Activated B cell treated with CpG ODN at 0.5 μM for 24 hours (primary cell): ENCODE results near the gene LIAS. TPM values are rescaled to one million over a fixed set of nuclear protein-coding genes. Genes with fewer than 3 reads are reported as not detected.

Experiments used
- ATAC-seq: fragments of 200-7000 bp; cut with Tn5 transposase; one replicate; pipeline ENCODE4 v1.10.0; 2021; ENCODE audit warnings: low read depth, mild to moderate bottlenecking, moderate library complexity
- CTCF ChIA-PET: fragments of 350-600 bp; sonication (Branson Sonifier 250); formaldehyde crosslinking; loops from one replicate; lab custom pipeline; 2021; ENCODE audit warnings: antibody characterized with exemption; lab: Charles Lee
- POLR2A ChIA-PET: fragments of 350-600 bp; sonication (Branson Sonifier 250); formaldehyde crosslinking; loops from one replicate; lab custom pipeline; 2021; ENCODE audit warnings: antibody characterized with exemption; lab: Charles Lee
- DNase-seq: peaks from one replicate; pipeline ENCODE4 v3.0.0; 2022
- H3K27ac Mint-ChIP-seq: one replicate; pipeline ENCODE4 v1.8.0; 2020; ENCODE audit warnings: mixed read lengths
- H3K27me3 Mint-ChIP-seq: one replicate; pipeline ENCODE4 v1.8.0; 2021; ENCODE audit warnings: mixed read lengths
- H3K36me3 Mint-ChIP-seq: one replicate; pipeline ENCODE4 v1.8.0; 2021; ENCODE audit warnings: low read depth, mixed read lengths
- H3K4me1 Mint-ChIP-seq: one replicate; pipeline ENCODE4 v1.8.0; 2021; ENCODE audit warnings: mixed read lengths
- H3K4me3 Mint-ChIP-seq: one replicate; pipeline ENCODE4 v1.8.0; 2020; ENCODE audit warnings: mild to moderate bottlenecking, mixed read lengths
- H3K9me3 Mint-ChIP-seq: one replicate; pipeline ENCODE4 v1.8.0; 2020; ENCODE audit warnings: mixed read lengths
- intact Hi-C: fragments of 100-400 bp; cut with micrococcal nuclease; formaldehyde crosslinking; loops from one replicate; pipeline ENCODE4 v1.15.1; 2024
- total RNA-seq: library from RNA; stranded (reverse); gene quantifications from 2 replicates; pipeline ENCODE4 v1.2.3, GENCODE V29; 2022
- TF ChIP-seq, protein P1 (sequence below): fragments of 200-600 bp; IDR thresholded peaks from one replicate; pipeline ENCODE4 v1.8.0; 2022; ENCODE audit warnings: antibody characterized with exemption, mild to moderate bottlenecking

The LIAS gene
- total RNA-seq, 1 donor from 2014 or later, result 20.5 TPM

DNA sequence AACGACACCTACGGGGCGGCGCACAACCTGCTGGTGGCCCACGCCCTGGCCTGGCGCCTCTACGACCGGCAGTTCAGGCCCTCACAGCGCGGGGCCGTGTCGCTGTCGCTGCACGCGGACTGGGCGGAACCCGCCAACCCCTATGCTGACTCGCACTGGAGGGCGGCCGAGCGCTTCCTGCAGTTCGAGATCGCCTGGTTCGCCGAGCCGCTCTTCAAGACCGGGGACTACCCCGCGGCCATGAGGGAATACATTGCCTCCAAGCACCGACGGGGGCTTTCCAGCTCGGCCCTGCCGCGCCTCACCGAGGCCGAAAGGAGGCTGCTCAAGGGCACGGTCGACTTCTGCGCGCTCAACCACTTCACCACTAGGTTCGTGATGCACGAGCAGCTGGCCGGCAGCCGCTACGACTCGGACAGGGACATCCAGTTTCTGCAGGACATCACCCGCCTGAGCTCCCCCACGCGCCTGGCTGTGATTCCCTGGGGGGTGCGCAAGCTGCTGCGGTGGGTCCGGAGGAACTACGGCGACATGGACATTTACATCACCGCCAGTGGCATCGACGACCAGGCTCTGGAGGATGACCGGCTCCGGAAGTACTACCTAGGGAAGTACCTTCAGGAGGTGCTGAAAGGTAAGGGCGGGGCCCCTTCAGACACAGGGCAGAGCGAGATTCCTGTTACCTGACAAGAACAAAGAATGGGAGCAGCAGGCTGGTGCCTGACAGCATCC is 11.8 kb upstream of the LIAS start:
- DNase-seq (peak; percentile 80), ATAC-seq (peak; percentile 94)
- no peaks in the 10 kb centered on the region for H3K9me3 Mint-ChIP-seq
- H3K4me3 Mint-ChIP-seq, result peak overlapping the region; percentile 83
- POLR2A ChIA-PET, result interaction anchor here (0.6 to 3.7 kb wide), 13 partner anchors 8 to 683 kb away, joined by 3 to 94 read pairs (median 5); partner anchors contain the start of genes LIAS, RFC1, RPL9 and SMIM14
- TF ChIP-seq, protein P1, sequence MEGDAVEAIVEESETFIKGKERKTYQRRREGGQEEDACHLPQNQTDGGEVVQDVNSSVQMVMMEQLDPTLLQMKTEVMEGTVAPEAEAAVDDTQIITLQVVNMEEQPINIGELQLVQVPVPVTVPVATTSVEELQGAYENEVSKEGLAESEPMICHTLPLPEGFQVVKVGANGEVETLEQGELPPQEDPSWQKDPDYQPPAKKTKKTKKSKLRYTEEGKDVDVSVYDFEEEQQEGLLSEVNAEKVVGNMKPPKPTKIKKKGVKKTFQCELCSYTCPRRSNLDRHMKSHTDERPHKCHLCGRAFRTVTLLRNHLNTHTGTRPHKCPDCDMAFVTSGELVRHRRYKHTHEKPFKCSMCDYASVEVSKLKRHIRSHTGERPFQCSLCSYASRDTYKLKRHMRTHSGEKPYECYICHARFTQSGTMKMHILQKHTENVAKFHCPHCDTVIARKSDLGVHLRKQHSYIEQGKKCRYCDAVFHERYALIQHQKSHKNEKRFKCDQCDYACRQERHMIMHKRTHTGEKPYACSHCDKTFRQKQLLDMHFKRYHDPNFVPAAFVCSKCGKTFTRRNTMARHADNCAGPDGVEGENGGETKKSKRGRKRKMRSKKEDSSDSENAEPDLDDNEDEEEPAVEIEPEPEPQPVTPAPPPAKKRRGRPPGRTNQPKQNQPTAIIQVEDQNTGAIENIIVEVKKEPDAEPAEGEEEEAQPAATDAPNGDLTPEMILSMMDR, result no peak
- peaks cover 23% of the 10 kb centered on the region for H3K36me3 Mint-ChIP-seq
- no peaks in the 10 kb centered on the region for H3K27me3 Mint-ChIP-seq
- H3K27ac Mint-ChIP-seq, result peak overlapping the region; percentile 90
- intact Hi-C loops, result loop anchor here (1.0 to 5.0 kb wide), 6 partner anchors 11 to 686 kb away; partner anchors contain the start of genes RFC1, RPL9 and WDR19
- CTCF ChIA-PET, result interaction anchor here (0.8 to 2.8 kb wide), 4 partner anchors 9 to 80 kb away, joined by 3 to 9 read pairs (median 4); partner anchors contain the start of genes LIAS and RPL9
- peaks cover 27% of the 10 kb centered on the region for H3K4me1 Mint-ChIP-seq

DNA sequence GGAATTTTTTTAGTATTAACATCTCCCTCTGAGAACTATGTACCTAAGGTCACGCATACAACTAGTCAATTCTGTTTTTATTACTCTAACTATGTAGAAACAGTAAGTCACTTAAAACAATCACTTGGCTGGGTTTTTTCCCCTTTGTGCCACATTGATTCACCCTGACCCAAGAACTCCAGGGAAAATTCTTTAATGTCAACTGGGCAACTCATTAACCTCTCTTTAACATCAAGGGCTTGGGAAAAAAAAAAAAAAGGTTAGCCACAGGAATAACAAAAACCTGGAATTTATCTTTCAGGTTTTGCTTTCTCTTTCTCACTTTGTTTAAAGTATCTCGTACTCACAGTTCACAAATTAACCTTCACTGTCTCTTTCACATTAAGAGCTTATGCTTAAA is 8.2 kb upstream of the LIAS start:
- Mint-ChIP-seq H3K27ac (no peak overlapping the region), H3K27me3 (no peaks in the 10 kb centered on the region), H3K9me3 (no peaks in the 10 kb centered on the region), H3K36me3 (peaks cover 57% of the 10 kb centered on the region), H3K4me3 (no peak overlapping the region), H3K4me1 (peaks cover 29% of the 10 kb centered on the region)
- ChIA-PET CTCF (interaction anchor here (1.4 kb wide), 1 partner anchor 19 kb away, joined by 3 read pairs; no protein-coding TSS in a partner anchor), POLR2A (interaction anchor here (0.6 to 0.7 kb wide), 2 partner anchors 1294 to 1458 kb away, joined by 4 to 7 read pairs; no protein-coding TSS in a partner anchor)
- ATAC-seq, result no peak
- TF ChIP-seq, protein P1, result no peak
- no peak for DNase-seq
- intact Hi-C loops, result loop anchor here (10.0 kb wide), 2 partner anchors 786 to 854 kb away; partner anchors contain the start of gene KLF3

DNA sequence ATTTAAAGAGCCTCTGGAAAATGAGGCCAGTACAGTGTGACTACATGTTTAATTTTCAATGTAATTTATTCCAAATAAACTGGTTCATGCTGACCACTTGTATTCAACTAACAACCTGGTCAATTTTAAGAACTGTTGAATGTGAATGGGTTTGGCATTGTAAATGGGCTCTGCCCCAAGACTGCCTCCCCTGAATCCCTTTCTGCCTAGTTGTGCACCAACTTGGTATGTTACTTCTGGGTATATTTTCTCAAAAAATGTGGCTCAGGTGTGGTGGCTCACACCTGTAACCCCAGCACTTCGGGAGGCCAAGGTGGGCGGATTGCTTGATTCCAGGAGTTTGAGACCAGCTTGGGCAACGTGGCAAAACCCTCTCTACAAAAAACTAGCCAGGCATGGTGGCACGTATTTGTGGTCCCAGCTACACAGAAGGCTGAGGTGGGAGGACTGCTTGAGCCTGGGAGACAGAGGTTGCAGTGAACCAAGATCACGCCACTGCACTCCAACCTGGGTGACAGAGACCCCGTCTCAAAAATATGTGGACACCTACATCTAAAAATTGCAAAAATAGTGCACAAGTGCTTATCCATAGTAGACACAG is 7.3 kb upstream of the LIAS start:
- TF ChIP-seq, protein P1, result no peak
- CTCF ChIA-PET, result interaction anchor here (0.9 kb wide), 1 partner anchor 692 kb away, joined by 3 read pairs; no protein-coding TSS in a partner anchor
- Mint-ChIP-seq H3K27ac (no peak overlapping the region), H3K9me3 (no peaks in the 10 kb centered on the region), H3K4me3 (no peak overlapping the region), H3K27me3 (no peaks in the 10 kb centered on the region), H3K4me1 (peaks cover 28% of the 10 kb centered on the region), H3K36me3 (peaks cover 66% of the 10 kb centered on the region)
- DNase-seq (no peak), ATAC-seq (no peak)
- intact Hi-C loops, result loop anchor here (10.0 kb wide), 2 partner anchors 787 to 853 kb away; partner anchors contain the start of gene KLF3
- POLR2A ChIA-PET, result interaction anchor here (0.5 kb wide), 1 partner anchor 437 kb away, joined by 9 read pairs; no protein-coding TSS in a partner anchor

DNA sequence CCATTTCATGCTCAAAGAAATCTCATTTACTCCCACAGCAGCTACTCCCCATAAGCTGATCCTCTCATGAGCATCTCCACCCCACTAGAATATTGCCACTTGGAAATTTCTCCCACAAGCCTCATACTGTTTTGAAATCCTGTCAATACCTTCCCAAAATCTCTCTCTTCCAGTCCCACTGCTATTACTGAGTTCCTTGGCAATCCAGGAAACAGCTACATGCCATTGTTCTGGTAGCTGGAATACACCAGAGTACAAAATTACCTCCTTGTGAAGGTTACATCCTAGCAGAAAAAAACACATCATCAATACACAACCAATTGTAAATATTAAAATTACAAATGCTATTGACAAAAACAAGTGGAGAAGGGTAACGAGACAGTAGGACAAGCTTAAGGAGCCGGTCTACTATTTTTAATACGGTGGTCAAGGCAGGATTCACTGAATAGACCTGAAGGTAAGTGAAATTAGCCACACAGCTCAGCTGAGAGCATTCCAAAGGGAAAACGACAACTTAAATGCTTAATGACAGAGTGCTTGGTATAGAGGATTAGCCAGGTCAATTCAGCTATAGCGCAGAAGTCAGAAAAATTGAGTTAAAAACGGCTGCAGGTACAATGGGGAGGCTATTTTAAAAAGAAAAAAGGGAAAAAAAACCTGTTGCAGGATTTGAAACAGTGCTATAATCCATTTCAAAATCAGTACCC is 6.5 kb upstream of the LIAS start:
- peaks cover 28% of the 10 kb centered on the region for H3K4me1 Mint-ChIP-seq
- peaks cover 74% of the 10 kb centered on the region for H3K36me3 Mint-ChIP-seq
- DNase-seq (no peak), ATAC-seq (no peak)
- ChIA-PET POLR2A (interaction anchor here (0.6 to 0.9 kb wide), 3 partner anchors 105 to 584 kb away, joined by 3 to 8 read pairs (median 7); no protein-coding TSS in a partner anchor), CTCF (interaction anchor here (0.9 kb wide), 1 partner anchor 693 kb away, joined by 3 read pairs; no protein-coding TSS in a partner anchor)
- no peaks in the 10 kb centered on the region for H3K9me3 Mint-ChIP-seq
- TF ChIP-seq, protein P1, result no peak
- intact Hi-C loops, result loop anchor here (10.0 kb wide), 2 partner anchors 788 to 852 kb away; partner anchors contain the start of gene KLF3
- H3K27me3 Mint-ChIP-seq, result no peaks in the 10 kb centered on the region
- no peak overlapping the region for H3K27ac Mint-ChIP-seq
- no peak overlapping the region for H3K4me3 Mint-ChIP-seq
